HL-60 (cell line): ENCODE data around the gene N4BP2L2.
"Not testable (repeated sequence)": the region's sequence is repeated elsewhere in the genome, so short reads cannot be mapped to it uniquely, and the experiment has no call there.

Experiments used
- CTCF ChIP-seq: IDR thresholded peaks from one replicate; pipeline ENCODE4 v1.5.1; 2011; ENCODE audit warnings: low read length, control low read depth, inconsistent platforms; ENCODE audit not compliant: insufficient read depth
- GABPA ChIP-seq: IDR thresholded peaks from 2 replicates; pipeline ENCODE4 v1.6.1; 2012; ENCODE audit warnings: low read depth
- POLR2AphosphoS5 ChIP-seq: IDR thresholded peaks from 2 replicates; pipeline ENCODE4 v1.6.1; 2012; ENCODE audit warnings: low read depth
- REST ChIP-seq: IDR thresholded peaks from 2 replicates; pipeline ENCODE4 v1.6.1; 2012; ENCODE audit warnings: low read depth; ENCODE audit not compliant: insufficient replicate concordance
- SPI1 ChIP-seq: IDR thresholded peaks from 2 replicates; pipeline ENCODE4 v1.6.1; 2012; ENCODE audit warnings: low read depth, mild to moderate bottlenecking, borderline replicate concordance

- TF ChIP-seq CTCF, POLR2AphosphoS5, REST, GABPA, SPI1: not testable (repeated sequence)
Measured at GRCh38 chr13:32560842-32561241, 22.2 kb upstream of the N4BP2L2 start.
